HG03159 (cell line): ENCODE results near the gene PDZRN3.

Experiments used
- ATAC-seq: cut with Tn5 transposase; IDR thresholded peaks from one replicate; pipeline ENCODE4 v1.9.1; 2021; ENCODE audit warnings: mild to moderate bottlenecking, moderate library complexity; ENCODE audit not compliant: unreplicated experiment

The PDZRN3 gene

DNA sequence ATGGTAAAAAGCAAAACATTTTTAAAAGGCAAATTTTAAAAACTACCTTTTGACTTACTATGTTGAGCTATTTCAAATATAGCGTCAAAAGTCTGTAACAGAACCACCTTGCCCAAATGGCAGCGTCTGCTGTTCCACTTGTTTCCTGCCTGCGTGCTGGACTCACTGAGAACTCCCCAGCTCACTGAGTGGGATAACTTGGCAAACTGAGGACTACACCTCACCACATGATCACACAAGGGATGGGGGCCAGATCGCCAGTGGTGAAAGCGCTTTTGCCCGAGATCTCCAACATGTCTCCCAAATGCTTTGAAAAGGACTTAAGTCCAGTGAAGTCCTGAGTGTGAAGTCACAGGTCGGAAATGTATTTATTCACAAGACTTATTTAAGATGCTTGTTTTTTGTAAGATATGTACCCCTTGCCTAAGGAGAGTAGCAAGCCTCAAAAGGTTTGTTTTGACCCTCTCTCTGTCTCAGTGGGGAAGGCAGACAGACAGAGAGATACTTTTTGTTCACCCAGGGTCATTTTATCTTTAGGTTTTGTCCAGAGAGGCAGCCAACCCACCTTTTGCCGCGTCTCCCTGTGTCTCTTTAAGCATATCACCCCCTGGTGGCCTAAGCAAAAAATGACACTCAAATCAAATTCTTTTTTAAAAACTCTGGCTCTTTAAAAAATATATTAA lies 192.6 kb downstream of the PDZRN3 start:
- ATAC-seq = no peak

GRCh38 chr3:73431183-73431900 lies 193.4 kb downstream of the PDZRN3 start:
- ATAC-seq = no peak

DNA sequence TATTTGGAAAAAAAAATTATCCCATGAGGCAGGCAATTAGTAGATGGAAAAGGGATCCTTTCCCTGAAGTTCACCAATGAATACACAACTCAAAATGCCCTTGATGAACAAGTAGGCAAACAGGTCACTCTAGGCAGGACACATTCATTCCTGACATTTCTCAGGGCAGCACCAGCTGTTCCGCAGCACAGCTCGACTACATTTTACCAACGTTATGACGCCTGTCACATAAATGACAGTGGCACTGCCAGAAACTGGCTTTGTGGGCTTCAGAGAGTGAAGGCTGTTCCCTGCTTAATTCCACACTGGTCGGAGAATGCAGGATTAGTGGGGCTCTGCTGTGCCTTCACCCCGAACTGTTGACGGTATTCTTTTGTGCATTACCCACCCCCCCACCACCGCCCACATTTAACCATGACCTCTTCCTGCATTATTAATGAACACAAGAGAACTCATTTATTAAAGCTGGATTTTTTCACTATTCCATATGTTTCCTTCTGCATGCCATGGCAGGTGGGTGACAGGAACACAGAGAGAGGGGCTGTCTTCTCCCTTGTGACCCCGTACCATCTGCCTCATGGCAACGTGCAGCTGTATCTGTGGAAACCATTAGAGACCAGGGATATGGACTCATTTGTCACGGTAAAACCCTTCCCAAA lies 197.6 kb downstream of the PDZRN3 start:
- no peak for ATAC-seq

- no peak for ATAC-seq
These were observed 198.1 kb downstream of the PDZRN3 start for GRCh38 chr3:73426606-73427005.

- ATAC-seq = no peak
These were observed 201.6 kb downstream of the PDZRN3 start for GRCh38 chr3:73423116-73423515.

DNA sequence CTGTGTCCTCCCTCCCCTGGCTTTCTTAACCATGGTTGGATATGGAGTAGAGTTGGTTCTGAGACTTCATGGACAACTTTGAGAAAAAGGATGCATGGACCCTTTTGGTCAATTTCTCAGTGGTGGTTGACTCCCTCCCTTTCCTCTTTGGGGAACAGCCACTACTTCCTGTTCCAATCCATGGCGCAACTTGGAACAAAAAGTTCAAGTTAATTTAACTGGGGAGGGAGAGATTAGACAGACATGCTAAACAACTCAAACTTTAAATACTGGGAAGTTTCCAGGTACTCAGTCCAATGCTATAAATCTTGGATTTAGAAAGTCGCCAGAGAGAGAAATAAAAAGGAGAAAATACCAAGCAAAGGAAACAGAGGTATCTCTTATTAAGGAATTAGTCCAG lies 202.2 kb downstream of the PDZRN3 start:
- no peak for ATAC-seq

GRCh38 chr3:73419942-73420341 lies 204.8 kb downstream of the PDZRN3 start:
- no peak for ATAC-seq

DNA sequence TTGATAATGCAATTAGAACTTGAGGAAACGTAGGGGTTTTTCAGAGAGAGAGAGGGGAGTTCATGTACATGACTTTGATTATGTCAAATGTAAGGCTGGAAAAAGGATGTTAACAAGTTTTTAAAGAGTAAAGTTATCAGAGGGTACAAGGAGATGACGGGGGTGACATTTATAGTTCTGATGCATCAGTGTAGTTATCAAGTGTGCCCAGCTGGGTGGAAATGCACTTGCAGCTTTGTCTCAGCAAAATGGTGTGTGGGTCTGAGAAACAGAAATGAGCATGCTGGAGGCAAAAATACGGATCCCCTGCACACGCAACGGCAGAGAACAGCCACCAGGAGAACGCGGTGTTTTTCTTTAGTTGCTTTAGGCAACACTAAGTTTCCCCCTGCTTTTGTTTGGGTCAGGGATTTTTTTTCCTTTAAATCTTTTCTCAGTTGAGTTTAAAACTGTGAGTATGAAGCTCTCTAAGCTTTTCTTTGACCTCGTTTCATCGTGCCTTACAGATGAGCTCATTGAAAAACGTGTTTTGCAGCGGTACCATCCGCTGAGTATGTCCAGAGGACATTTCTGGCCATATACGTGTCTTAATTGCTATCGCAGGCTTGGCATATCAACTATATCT lies 205.4 kb downstream of the PDZRN3 start:
- no peak for ATAC-seq

DNA sequence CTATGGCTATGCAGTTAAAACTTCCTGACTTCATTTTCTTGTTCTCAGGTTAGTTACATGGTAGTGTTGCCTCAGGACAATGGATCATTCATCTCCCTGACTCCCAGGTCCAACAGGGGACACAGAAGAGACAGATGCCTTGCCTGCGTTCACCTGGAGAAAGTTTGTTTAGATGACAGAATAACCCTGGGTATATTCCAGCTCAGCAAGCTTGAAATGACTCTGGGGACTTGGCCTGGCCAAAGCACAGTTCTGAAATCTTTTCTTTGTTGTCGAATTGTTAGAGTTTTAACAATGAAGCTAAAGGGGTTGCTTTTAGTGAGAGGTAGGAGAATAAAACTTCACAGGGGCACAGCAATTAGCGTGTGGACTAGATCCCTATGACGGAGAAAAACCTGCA lies 206.1 kb downstream of the PDZRN3 start:
- ATAC-seq = no peak

GRCh38 chr3:73415118-73415517 lies 209.6 kb downstream of the PDZRN3 start:
- ATAC-seq = no peak

GRCh38 chr3:73413619-73414018 lies 211.1 kb downstream of the PDZRN3 start:
- ATAC-seq = no peak

- ATAC-seq = no peak
These were observed 212.7 kb downstream of the PDZRN3 start for GRCh38 chr3:73411993-73412392.

- ATAC-seq = no peak
These were observed 213.2 kb downstream of the PDZRN3 start for GRCh38 chr3:73411545-73411944.

- ATAC-seq = no peak
These were observed 215.5 kb downstream of the PDZRN3 start for GRCh38 chr3:73409138-73409763.

DNA sequence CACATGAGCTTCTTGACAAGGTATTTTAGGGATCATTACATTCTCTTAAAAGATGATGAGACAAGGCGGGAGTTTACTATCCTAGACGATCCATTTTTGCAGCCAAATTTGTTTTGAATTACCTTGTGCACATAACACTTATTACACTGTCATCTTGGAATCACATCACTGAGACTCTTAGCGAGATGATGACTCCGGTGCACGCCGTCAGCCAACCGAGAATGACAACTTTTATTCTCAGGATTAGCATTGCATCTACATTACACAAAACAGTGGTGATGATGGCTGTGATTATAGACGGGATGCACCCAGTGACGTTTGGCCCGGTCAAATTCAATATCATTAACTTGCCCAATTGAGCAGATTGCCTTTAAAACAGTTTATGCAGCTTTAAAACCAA lies 216.1 kb downstream of the PDZRN3 start:
- ATAC-seq = no peak

DNA sequence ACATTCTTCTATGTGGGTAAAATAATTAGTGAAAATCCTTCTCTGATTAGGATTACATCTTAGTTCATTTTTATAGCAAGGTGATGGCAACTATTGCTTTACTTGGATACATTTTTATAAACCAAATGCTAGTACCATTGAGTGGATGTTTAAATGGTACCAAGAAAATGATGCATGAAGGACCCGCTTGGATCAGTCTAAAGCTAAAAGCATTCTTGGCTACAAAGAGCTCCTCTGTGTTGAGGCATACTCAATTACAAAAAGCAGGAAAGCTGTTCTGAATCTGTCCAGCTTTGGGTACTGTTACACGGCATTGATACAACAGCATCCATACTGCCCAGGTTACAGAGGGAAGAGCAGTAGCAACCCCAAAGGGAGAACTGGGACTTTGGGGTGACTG lies 217.2 kb downstream of the PDZRN3 start:
- no peak for ATAC-seq

DNA sequence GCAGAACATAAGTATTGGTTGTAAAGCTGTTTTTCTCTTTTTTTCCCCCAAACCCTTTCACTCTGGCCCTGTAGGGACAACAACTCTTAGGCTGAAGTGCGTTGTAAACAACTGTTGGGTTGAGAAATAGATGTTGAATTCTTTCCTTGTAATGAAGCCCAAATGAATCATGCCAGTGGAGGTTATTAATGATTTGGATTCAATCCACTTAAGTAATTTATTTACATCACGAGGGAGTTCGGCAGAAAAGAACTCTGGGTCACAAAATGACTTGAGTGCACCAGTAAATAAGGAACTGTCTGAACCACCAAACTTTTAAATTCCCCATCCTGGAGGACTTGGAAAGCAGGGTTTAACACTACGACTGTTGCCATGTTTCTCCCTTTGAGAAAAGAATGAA lies 218.9 kb downstream of the PDZRN3 start:
- ATAC-seq = no peak

DNA sequence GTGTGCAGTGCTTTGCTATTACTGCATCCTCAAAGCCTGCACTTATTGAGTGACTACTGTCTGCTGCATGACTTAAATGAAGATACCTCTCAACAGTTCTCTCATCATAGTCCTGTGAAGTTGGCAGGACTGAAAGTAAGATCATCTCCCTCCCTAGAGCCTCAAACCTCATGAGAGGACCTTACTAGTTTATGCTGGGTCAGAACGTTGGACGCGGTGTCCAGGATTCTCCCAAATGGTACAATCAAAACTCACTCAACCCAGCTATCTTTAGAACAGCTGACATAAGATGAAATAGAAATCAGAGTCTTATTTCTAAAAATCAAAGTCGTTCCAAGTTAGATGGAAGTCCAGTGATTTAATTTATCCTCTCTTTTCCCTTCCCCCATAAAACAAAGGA lies 219.7 kb downstream of the PDZRN3 start:
- ATAC-seq = no peak

- no peak for ATAC-seq
These were observed 220.3 kb downstream of the PDZRN3 start for GRCh38 chr3:73404435-73404834.

- ATAC-seq = no peak
These were observed 221.3 kb downstream of the PDZRN3 start for GRCh38 chr3:73403444-73403843.

- ATAC-seq = no peak
These were observed 223.0 kb downstream of the PDZRN3 start for GRCh38 chr3:73401616-73402279.
